Measurements from ENCODE around the gene GDF11.

Gene GDF11

GRCh38 chr12:55736076-55736475 lies 6.8 kb upstream of the GDF11 start:
- no peak for DNase-seq (ENCODE audit: low read depth)
- H3K4me3 ChIP-seq (ENCODE audit: low read depth, low read length): no peak overlapping the region
- TF ChIP-seq, protein P1, sequence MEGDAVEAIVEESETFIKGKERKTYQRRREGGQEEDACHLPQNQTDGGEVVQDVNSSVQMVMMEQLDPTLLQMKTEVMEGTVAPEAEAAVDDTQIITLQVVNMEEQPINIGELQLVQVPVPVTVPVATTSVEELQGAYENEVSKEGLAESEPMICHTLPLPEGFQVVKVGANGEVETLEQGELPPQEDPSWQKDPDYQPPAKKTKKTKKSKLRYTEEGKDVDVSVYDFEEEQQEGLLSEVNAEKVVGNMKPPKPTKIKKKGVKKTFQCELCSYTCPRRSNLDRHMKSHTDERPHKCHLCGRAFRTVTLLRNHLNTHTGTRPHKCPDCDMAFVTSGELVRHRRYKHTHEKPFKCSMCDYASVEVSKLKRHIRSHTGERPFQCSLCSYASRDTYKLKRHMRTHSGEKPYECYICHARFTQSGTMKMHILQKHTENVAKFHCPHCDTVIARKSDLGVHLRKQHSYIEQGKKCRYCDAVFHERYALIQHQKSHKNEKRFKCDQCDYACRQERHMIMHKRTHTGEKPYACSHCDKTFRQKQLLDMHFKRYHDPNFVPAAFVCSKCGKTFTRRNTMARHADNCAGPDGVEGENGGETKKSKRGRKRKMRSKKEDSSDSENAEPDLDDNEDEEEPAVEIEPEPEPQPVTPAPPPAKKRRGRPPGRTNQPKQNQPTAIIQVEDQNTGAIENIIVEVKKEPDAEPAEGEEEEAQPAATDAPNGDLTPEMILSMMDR (IDR thresholded peaks at IDR 0.05; ENCODE audit: control insufficient read depth, extremely low read depth, insufficient read depth): no peak

GRCh38 chr12:55736780-55737580 lies 5.9 kb upstream of the GDF11 start:
- no peak for DNase-seq (ENCODE audit: low read depth)
- TF ChIP-seq, protein P1 (IDR thresholded peaks at IDR 0.05; ENCODE audit: control insufficient read depth, extremely low read depth, insufficient read depth): peak; percentile 50
- H3K4me3 ChIP-seq (ENCODE audit: low read depth, low read length): no peak overlapping the region

DNA sequence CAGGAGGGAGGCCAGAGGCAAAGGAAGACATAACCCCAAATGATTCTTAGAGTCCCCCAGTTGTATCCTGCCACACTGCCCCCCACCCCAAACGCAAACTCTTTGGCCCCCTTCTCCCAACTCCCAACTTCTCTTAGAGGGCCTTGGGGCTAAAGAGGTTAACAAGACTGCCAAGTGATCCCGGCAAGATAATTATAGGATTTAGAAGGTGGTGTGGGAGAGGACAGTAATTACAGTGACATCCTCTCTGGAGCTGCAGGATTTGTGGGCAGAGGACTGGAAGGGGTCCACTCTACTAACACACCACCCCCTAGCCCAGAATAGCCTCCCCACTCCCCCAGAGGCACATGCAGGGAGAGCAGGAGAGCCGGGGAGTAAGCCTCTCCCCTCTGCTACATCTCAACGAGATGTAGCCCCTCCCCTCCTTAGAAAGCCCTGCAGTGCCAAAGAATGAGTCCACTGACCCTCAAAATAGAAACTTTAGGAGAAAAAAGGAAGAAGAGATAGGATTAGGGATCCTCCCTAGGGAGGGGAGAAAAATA lies 5.3 kb upstream of the GDF11 start:
- no peak overlapping the region for H3K4me3 ChIP-seq (ENCODE audit: low read depth, low read length)

DNA sequence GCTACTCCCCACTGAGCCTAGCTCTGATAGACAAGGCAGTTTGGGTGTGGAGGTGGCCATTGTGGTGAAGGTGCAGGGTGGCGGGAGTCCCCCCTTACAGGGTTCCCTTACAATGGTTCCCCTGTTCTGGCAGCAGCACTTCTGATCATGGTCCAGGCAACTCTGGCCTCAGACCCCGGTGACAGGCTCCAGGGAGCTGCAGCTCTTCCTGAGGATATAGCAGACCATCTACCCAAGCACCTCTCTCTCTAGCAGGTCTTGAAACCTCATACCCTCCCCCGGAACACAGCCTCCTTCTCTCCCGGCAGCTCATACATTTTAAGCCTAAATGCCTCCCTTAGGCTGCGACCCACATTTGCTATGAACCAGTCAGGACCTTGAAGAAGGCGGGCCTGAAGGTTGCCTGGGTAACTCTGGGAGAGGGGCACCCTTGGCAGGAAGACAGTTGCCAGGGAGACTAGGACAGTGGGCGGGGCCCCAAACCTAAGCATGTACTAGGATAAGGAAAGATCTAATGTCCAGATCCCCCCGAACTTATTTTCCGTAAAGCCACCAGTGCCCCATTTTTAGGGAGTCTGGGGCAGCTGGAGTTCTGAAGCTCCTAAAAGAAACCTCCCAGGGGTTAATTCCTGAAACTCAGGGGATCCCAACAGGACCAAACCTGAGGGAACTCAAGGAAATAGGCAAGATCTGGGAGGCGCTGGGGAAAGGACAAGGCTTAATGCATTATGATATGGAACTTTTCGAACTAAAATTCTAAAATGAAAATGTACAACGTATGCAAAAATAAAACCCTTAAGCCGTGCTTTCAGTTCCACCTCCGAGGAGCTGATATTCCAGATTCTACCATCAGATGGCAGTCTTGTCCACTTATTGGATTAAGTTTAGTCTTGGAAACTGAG lies 4.5 kb upstream of the GDF11 start:
- TF ChIP-seq, protein P1 (IDR thresholded peaks at IDR 0.05; ENCODE audit: control insufficient read depth, extremely low read depth, insufficient read depth): peak; percentile 77
- H3K4me3 ChIP-seq (ENCODE audit: low read depth, low read length): peak overlapping the region; percentile 59
- no peak for DNase-seq (ENCODE audit: low read depth)

More for the DNA sequence above, 5.3 kb upstream of the GDF11 start:
- DNase-seq (ENCODE audit: low read depth): no peak
- TF ChIP-seq, protein P1 (IDR thresholded peaks at IDR 0.05; ENCODE audit: control insufficient read depth, extremely low read depth, insufficient read depth): no peak

DNA sequence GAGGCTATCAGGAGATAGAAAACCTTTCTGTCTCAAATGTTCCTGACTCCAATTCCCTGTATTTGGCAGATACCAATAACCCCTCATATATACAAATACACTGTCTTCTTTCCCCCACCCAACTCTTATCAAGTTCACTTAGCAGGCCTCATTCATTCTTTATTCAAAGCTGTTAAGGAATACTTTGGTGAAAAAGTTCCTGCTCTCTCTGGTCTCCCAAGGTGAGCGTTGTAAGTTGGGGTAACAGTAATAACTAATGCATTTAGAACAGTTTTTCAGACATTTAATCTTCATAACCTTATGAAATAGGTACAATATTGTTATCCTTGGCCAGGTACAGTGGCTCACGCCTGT lies 3.9 kb upstream of the GDF11 start:
- peak overlapping the region; percentile 59 for H3K4me3 ChIP-seq (ENCODE audit: low read depth, low read length)
- DNase-seq (ENCODE audit: low read depth): no peak
- TF ChIP-seq, protein P1 (IDR thresholded peaks at IDR 0.05; ENCODE audit: control insufficient read depth, extremely low read depth, insufficient read depth): no peak

GRCh38 chr12:55741931-55742680 lies 816 bp upstream of the GDF11 start:
- TF ChIP-seq, protein P1 (IDR thresholded peaks at IDR 0.05; ENCODE audit: control insufficient read depth, extremely low read depth, insufficient read depth): no peak
- H3K4me3 ChIP-seq (ENCODE audit: low read depth, low read length): peak overlapping the region; percentile 37
- DNase-seq (ENCODE audit: low read depth): no peak

Measured in LNCaP clone FGC (cell line).